GM10847 (cell line): ENCODE results near the gene SND1.

Source experiments
- POLR2A ChIP-seq: IDR thresholded peaks from 2 replicates; pipeline ENCODE4 v1.6.1; 2011; ENCODE audit not compliant: insufficient read length; ENCODE audit errors: extremely low read depth

SND1 gene

DNA sequence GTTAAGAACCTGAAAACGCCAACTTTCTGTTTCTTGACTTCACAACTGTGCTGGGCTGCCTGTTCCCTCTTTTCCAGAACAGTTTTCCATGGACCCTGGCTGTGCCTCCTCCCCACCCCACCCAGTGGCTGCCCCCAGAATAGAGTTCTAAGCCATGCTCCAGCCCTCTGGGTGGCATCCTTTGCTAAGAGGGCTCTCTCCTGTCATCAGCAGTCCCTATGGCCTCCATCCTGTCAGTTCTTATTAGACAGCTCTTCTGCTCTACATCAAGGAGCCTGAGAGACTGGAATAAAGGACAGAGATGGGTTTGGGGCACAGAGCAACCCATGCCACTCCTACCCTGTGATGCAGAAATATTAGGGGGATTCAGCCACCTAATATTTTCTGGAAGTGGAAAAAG lies 393.2 kb downstream of the SND1 start:
- TF ChIP-seq POLR2A = no peak

DNA sequence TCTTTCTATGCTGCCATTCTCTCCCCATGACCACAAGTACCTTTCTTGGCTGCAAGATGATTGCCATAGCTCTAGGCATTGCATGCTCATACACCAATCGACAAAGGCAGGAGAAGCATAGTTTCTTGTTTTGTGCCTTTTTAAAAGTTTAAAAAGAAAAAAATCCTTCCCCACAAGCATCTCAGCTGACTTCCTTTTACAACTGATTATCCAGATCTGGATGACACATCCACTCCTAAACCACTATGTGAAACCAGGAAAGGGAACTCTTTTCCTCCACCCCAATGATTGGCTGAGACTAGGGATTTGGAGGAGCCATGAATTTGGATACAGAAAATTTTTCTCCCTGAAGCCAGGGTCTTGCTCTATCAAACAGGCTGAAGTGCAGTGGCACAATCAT lies 393.8 kb downstream of the SND1 start:
- TF ChIP-seq POLR2A = no peak

DNA sequence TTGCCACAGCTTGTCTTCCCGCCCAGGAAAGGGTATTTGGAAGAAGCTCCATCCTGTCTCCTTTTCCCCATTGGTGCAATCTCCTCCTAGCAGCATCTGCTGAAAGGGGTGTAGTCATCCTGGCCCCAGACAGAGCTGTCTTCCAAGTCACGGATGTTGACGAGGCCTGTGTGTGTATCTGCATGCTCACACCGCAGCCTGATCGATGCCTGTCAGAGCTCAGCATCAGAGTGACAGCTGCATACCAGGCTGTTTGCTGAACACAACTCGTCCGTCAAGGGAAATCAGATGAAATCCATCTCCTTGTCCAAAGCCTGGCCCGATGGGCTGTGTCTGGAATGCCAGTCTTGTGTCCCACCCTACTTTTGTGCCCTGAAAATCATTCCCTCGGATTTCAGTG lies 400.4 kb downstream of the SND1 start:
- no peak for TF ChIP-seq POLR2A

DNA sequence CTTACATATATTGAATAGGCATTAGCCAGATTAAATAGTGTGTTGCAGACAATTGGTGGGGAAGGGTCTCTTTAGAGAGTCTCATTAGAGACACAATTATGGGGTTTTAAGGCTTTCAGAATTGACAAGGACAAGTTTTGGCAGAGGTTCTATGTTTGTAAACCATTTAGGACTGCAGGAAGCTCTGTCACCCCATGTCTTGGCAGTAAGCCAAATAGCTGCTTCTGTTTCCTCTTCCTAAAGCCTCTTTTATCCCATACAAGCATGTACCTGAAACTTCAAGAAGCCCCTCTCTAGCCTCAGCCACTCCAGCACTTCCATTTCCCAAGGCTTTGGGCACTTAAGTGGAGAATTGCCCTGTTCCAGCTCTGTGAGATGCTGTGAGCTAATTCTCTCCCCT lies 401.0 kb downstream of the SND1 start:
- no peak for TF ChIP-seq POLR2A

DNA sequence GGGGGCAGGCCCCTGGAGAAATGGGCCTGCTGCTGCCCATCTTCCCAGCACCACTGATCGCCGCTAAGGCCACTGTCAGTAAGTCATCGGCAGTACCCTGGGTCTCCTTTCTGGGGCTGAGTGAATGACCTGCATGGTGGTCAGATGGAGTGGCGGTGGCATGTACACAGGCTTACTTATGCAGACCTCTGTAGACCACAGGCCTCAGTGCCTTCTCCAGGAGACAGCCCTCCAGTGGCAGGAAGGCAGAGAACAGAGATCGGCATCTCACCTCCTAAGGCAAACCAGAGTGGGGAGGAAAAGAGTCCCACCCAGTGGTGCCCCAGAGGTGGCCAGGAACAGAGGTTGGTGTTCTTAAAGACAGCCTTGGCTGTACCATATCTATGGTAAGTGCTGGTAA lies 402.0 kb downstream of the SND1 start:
- no peak for TF ChIP-seq POLR2A

DNA sequence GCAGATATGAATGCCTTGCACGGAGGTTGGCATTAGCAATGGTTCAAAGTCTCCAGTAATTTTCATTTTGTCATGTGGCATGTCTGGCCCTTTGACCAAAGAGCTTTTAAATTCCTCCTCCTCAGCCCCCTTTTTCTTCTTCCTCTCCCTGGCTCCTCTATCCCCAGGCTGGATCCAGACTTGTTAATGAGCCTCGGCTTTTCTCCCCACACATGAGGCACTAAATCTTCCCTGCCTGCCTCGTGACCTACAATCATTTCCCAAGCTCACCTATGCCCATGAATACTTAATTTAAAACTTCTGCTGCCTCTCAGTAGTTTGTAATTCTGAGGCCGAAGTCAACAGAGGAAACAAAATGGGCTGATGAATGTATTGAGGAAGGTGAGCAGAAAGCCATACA lies 402.5 kb downstream of the SND1 start:
- TF ChIP-seq POLR2A = no peak

DNA sequence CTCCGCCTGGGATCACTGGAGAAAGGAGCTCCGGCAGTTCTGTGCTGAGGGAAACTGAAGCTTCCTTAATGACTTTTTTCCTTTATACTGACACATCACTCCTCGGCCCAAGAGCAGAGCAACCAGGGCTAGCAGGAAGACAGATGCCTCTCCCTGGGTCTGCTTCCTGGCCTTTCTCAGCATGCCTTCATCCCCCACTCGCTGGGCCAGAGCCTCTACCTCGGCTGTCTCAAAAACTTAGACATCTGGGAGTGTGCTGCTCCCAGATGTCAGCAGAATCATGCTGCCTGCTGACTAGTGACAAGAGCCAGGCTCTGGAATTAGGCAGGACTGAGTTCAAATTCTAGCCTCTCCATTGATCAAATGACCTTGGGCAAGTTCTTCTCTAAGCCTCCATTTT lies 403.6 kb downstream of the SND1 start:
- no peak for TF ChIP-seq POLR2A

GRCh38 chr7:128056901-128057300 lies 404.9 kb downstream of the SND1 start:
- TF ChIP-seq POLR2A = no peak

GRCh38 chr7:128057909-128058308 lies 405.9 kb downstream of the SND1 start:
- TF ChIP-seq POLR2A = no peak

DNA sequence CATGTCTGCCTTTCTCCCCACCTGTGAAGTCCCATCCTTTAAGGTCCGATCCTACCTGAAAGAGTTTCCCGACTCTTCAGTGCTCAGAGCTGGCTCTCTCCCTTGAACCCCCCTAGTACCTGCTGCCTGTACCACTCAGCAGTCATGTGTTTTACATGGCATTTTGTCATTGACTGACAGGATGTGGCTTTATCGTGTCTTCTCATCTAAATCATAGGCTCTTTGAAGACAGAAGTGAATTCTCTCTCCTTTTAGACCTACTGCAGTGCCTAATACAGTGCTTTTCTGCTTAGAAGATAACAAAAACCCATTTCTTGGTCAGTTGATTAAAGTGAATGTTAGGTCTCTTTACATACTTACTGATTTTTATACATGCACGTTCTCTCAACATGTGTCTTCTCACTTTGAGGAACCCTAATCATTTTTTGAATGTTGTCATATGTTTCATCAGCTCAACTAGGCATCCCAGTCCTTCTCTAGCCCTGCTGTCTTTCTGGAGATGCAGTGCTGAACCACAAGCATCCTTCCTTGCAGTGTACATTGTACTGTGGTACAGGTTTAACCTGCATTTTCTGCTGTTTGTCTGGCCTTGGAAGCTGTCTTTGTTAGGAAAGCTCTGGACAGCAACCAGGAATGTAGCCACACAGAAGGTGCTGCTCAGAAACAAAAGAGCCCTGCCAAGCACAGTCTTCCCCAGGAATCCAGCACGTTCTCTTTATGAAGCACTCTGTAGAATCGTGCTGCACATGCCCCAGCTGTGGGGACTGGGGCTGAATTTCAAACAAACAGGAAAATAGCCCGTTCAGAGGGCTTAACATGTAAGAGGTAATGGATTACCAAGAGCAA lies 407.4 kb downstream of the SND1 start:
- no peak for TF ChIP-seq POLR2A

DNA sequence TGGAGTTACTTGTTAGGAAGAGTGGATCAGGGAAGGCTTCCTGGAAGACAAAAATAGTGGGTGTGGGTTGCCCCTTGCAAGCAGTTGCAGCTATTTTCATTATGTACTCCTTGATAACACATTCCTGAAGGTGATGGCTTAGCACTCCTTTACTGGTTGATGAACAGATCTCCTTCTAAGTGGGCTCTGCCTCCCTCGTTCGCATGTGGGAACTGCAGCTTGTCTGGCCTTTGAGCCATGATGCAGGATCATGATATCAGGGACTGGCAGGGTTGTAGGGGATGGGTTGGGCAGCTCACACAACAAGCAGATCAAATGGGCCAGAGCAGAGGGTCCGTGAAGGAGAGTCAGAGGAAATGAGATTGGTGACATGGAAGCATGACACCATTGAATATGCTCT lies 408.0 kb downstream of the SND1 start:
- TF ChIP-seq POLR2A = no peak

DNA sequence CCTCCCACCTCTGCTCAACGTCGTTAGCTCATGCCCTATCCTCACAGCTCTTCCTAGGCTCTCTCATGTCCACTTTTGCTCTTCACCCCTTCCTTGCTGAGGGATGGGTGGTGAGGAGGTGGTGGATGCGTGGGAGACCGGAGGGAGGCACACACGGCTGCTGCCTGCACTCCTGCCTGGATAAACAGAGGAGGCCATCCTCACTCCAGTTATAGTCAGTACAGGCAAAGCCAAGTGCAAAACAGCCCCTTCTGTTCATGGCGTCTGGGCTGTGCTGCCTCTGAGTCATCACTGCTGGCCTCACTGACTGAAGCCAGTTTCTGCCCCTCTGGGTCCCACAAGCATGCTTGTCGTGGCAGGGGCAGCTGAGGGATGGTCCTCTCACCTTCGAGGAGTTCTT lies 411.1 kb downstream of the SND1 start:
- no peak for TF ChIP-seq POLR2A

GRCh38 chr7:128065872-128066271 lies 413.9 kb downstream of the SND1 start:
- TF ChIP-seq POLR2A = no peak

GRCh38 chr7:128066395-128066794 lies 414.4 kb downstream of the SND1 start:
- no peak for TF ChIP-seq POLR2A

DNA sequence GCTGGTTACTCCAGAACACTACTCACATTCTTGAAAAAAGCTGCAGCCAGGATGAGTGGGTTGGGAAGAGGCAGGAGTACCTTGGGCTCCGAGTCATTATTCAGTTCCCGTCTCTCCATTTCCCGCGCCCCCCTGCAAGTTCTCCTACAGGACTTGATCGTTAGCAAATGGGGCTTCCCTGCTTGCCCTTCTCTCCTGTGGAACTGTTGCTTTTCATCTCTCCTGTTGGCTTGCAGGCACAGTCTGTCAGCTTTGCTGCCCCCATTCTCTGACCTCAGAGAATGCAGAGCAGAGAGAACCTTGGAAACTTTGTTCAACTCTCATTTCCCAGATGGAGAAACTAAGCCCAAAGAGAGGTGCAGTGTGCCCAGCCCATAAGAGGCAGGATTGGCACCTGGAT lies 414.9 kb downstream of the SND1 start:
- TF ChIP-seq POLR2A = no peak

DNA sequence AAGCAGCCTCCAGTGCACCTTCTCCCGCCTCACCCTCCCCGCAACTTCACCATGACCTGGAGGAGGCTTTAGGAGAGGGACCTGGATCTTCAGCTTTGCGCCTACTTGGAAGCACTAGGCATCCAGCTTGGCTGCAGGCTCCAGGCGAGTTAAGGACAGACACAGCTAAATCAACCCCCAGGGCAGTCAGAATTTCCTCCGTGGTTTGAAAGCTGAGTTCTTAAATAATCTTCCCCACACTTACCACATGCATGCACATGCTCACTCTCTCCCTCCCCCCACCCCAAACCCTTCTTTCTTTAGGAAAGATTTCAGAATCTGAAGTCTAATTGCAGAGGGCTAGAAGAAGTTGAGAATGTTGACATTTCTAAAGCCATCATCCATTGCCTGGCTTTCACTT lies 416.0 kb downstream of the SND1 start:
- TF ChIP-seq POLR2A = no peak

- TF ChIP-seq POLR2A = no peak
These were observed 416.8 kb downstream of the SND1 start for GRCh38 chr7:128068785-128069184.

GRCh38 chr7:128069373-128070364 lies 417.7 kb downstream of the SND1 start:
- TF ChIP-seq POLR2A = no peak
